ENCODE results near the gene PDRG1. TPM values are rescaled to one million over a fixed set of nuclear protein-coding genes. Genes with fewer than 3 reads are reported as not detected.

PDRG1 gene
- total and polyA plus RNA-seq, 2 donors from 2014 or later = 10.4 to 22.5 TPM

DNA sequence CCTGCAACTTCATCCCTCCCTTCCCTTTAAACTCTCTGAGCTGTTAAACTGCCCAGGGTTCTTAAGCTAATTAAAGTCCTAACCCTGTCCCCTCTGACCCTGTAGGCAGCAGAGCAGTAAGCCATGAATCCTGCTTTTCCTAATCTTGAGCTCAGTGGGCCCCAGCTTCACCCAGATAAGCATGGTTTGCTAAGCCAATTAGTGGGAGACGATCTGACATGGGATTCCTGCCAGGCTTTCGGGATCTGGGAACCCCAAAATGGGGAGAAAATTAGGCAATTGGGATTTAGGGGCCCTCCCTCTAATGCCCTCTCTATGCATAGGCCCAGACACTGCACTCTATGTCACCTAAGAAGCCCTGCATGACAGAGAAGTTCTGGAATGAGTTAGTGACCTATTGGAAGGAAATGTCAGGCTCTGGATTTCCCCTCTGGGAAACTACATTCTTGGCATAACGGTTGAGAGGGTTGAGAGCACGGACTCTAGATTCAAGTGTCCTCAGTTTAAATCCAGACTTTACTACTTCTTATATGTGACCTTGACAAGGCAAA is 20.7 kb upstream of the PDRG1 start:
- no peak overlapping the region for H3K4me3 ChIP-seq (ENCODE audit: low read length in 3 of 3)
- DNase-seq (peak in 4 of 5 donors; percentile 60 to 91 (median 74)), FAIRE-seq (no peak)

DNA sequence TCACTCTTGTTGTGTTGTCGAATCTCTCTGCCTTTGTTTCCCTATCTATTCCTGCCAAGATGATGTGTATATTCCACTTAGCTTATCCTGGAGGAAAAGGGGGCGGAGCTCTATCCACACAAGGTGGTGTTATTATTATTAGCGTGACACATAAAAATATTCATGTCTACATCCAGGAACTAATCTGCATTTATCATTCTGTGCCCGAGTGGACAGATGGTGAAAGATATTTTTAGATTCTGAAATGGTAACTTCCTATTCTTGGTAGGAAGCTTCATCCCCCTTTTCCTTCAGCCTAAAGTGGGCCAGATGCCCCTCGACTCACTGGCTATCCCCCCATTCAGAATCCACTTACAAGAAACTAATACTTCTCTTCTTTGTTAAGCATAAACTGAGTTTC is 18.1 kb upstream of the PDRG1 start:
- intact Hi-C loops (cut with DNase I) = no loop called here
- Histone ChIP-seq H3K4me1 (ENCODE audit: control insufficient read depth in 2 of 3, insufficient read depth in 2 of 3, low read depth in 1 of 3, low read length in 3 of 3) (peaks cover 0 to 2% (median 0%) of the 10 kb centered on the region in 3 donors), H3K36me3 (ENCODE audit: control insufficient read depth in 2 of 3, insufficient read depth in 3 of 3, low read length in 3 of 3) (no peaks in the 10 kb centered on the region), H3K9ac (ENCODE audit: low read length in 3 of 3) (no peak overlapping the region), H3K9me3 (ENCODE audit: control insufficient read depth in 2 of 3, insufficient read depth in 1 of 3, low read length in 3 of 3) (no peaks in the 10 kb centered on the region), H3K4me3 (ENCODE audit: low read length in 3 of 3) (no peak overlapping the region), H3K27ac (ENCODE audit: low read depth in 2 of 2, low read length in 2 of 2) (no peak overlapping the region), H3K27me3 (ENCODE audit: control insufficient read depth, insufficient read depth, low read length) (no peaks in the 10 kb centered on the region)
- no peak for FAIRE-seq
- TF ChIP-seq, protein P1, sequence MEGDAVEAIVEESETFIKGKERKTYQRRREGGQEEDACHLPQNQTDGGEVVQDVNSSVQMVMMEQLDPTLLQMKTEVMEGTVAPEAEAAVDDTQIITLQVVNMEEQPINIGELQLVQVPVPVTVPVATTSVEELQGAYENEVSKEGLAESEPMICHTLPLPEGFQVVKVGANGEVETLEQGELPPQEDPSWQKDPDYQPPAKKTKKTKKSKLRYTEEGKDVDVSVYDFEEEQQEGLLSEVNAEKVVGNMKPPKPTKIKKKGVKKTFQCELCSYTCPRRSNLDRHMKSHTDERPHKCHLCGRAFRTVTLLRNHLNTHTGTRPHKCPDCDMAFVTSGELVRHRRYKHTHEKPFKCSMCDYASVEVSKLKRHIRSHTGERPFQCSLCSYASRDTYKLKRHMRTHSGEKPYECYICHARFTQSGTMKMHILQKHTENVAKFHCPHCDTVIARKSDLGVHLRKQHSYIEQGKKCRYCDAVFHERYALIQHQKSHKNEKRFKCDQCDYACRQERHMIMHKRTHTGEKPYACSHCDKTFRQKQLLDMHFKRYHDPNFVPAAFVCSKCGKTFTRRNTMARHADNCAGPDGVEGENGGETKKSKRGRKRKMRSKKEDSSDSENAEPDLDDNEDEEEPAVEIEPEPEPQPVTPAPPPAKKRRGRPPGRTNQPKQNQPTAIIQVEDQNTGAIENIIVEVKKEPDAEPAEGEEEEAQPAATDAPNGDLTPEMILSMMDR (IDR thresholded peaks at IDR 0.05; ENCODE audit: borderline replicate concordance, extremely low read depth, insufficient read depth) = no peak
- no peak for DNase-seq

More for the DNA sequence above, 20.7 kb upstream of the PDRG1 start:
- TF ChIP-seq, protein P1 (IDR thresholded peaks at IDR 0.05; ENCODE audit: borderline replicate concordance, extremely low read depth, insufficient read depth) = no peak
- H3K27ac ChIP-seq (ENCODE audit: low read depth in 2 of 2, low read length in 2 of 2) = no peak overlapping the region
- H3K27me3 ChIP-seq (ENCODE audit: control insufficient read depth, insufficient read depth, low read length) = no peaks in the 10 kb centered on the region
- no peaks in the 10 kb centered on the region for H3K9me3 ChIP-seq (ENCODE audit: control insufficient read depth in 2 of 3, insufficient read depth in 1 of 3, low read length in 3 of 3)
- intact Hi-C loops (cut with DNase I) = no loop called here
- H3K36me3 ChIP-seq (ENCODE audit: control insufficient read depth in 2 of 3, insufficient read depth in 3 of 3, low read length in 3 of 3) = no peaks in the 10 kb centered on the region
- no peak overlapping the region for H3K9ac ChIP-seq (ENCODE audit: low read length in 3 of 3)
- H3K4me1 ChIP-seq (ENCODE audit: control insufficient read depth in 2 of 3, insufficient read depth in 2 of 3, low read depth in 1 of 3, low read length in 3 of 3) = peaks cover 0 to 2% (median 0%) of the 10 kb centered on the region in 3 donors

DNA sequence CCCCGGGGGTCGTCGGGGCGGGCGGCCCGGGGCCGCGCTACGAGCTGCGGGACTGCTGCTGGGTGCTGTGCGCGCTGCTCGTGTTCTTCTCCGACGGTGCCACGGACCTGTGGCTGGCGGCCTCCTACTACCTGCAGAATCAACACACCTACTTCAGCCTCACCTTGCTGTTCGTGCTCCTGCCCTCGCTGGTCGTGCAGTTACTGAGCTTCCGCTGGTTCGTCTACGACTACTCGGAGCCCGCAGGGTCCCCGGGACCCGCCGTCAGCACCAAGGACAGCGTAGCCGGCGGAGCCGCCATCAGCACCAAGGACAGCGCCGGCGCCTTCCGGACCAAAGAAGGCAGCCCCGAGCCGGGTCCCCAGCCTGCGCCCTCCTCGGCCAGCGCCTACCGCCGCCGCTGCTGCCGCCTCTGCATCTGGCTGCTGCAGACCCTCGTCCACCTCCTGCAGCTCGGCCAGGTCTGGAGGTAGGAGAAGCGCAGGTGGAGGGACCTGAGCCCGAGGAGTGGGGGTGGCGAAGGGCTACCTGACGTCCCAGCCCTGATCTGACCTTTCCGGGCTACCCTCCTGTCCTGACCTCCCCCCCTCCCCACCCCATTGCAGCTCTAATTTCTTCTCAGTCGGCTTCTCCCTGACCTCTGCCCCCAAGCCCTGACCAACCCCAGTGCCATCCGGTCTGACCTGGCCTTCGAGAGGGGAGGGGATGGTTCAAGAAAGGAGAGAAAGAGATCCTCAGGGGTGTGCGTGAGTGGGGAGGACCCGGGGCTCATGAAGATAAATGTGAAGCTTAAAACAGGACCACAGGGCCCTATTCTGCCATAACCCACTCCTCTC is 16.7 kb upstream of the PDRG1 start:
- Histone ChIP-seq H3K27me3 (ENCODE audit: control insufficient read depth, insufficient read depth, low read length) (no peaks in the 10 kb centered on the region), H3K9me3 (ENCODE audit: control insufficient read depth in 2 of 3, insufficient read depth in 1 of 3, low read length in 3 of 3) (no peaks in the 10 kb centered on the region), H3K27ac (ENCODE audit: low read depth in 2 of 2, low read length in 2 of 2) (no peak overlapping the region), H3K36me3 (ENCODE audit: control insufficient read depth in 2 of 3, insufficient read depth in 3 of 3, low read length in 3 of 3) (no peaks in the 10 kb centered on the region), H3K9ac (ENCODE audit: low read length in 3 of 3) (no peak overlapping the region), H3K4me1 (ENCODE audit: control insufficient read depth in 2 of 3, insufficient read depth in 2 of 3, low read depth in 1 of 3, low read length in 3 of 3) (peaks cover 0 to 2% (median 0%) of the 10 kb centered on the region in 3 donors), H3K4me3 (ENCODE audit: low read length in 3 of 3) (peak overlapping the region in 1 of 3 donors; percentile 56)
- TF ChIP-seq, protein P1 (IDR thresholded peaks at IDR 0.05; ENCODE audit: borderline replicate concordance, extremely low read depth, insufficient read depth) = no peak
- intact Hi-C loops (cut with DNase I) = no loop called here
- DNase-seq = peak; percentile 92 to 94 (median 94)
- FAIRE-seq = no peak

Measured in kidney (tissue), 14 donors.